IMR-90 (cell line): ENCODE data around the gene AKAP13. TPM values are rescaled to one million over a fixed set of nuclear protein-coding genes. Genes with fewer than 3 reads are reported as not detected.

Source experiments
- ATAC-seq: fragments of 200-7000 bp; cut with Tn5 transposase; 2 replicates; pipeline ENCODE4 v1.9.1; 2020; ENCODE audit warnings: low read depth, mild to moderate bottlenecking, moderate library complexity
- BruUV-seq: library from RNA; stranded (reverse); fragments of 400-500 nt; replicated peaks from 2 replicates; lab custom pipeline; 2021; lab: Mats Ljungman, UMichigan
- CTCF ChIA-PET: fragments of 300-600 bp; formaldehyde crosslinking; extraction: SDS; loops from one replicate; lab custom pipeline; 2021; ENCODE audit warnings: antibody characterized with exemption; lab: Yijun Ruan, JAX
- POLR2A ChIA-PET: fragments of 300-600 bp; sonication (Branson Sonifier 250); formaldehyde crosslinking; loops from one replicate; lab custom pipeline; 2022; ENCODE audit warnings: antibody characterized with exemption; ENCODE audit not compliant: unreplicated experiment; lab: Charles Lee
- DNase-seq: peaks from one replicate; pipeline ENCODE4 v3.0.0; 2013
- H2AFZ ChIP-seq: replicated peaks from 2 replicates; pipeline ENCODE3; 2013; ENCODE audit warnings: low read length, mild to moderate bottlenecking; ENCODE audit not compliant: poor library complexity
- H2AK5ac ChIP-seq: 2 replicates; pipeline ENCODE4 v1.6.1; 2013; ENCODE audit warnings: low read depth, low read length, inconsistent platforms
- H2AK9ac ChIP-seq: replicated peaks from 2 replicates; pipeline ENCODE3; 2013; ENCODE audit warnings: mild to moderate bottlenecking, low read depth, low read length, moderate library complexity; ENCODE audit not compliant: poor library complexity
- H2BK120ac ChIP-seq: 2 replicates; pipeline ENCODE4 v1.6.1; 2013; ENCODE audit warnings: low read depth, low read length, inconsistent platforms
- H2BK15ac ChIP-seq: 3 replicates; pipeline ENCODE4 v1.6.1; 2013; ENCODE audit warnings: low read depth, low read length, inconsistent platforms
- H2BK20ac ChIP-seq: 2 replicates; pipeline ENCODE4 v1.6.1; 2013; ENCODE audit warnings: low read depth, mild to moderate bottlenecking, inconsistent platforms, low read length, moderate library complexity
- H2BK5ac ChIP-seq: 2 replicates; pipeline ENCODE4 v1.6.1; 2013; ENCODE audit warnings: mild to moderate bottlenecking, low read depth, low read length, inconsistent platforms; ENCODE audit not compliant: poor library complexity, severe bottlenecking
- H3K14ac ChIP-seq: replicated peaks from 2 replicates; pipeline ENCODE4 v1.6.1; 2013; ENCODE audit warnings: low read depth, low read length, inconsistent platforms
- H3K18ac ChIP-seq: 2 replicates; pipeline ENCODE4 v1.6.1; 2013; ENCODE audit warnings: low read depth, low read length, control low read depth
- H3K23ac ChIP-seq: 2 replicates; pipeline ENCODE4 v1.6.1; 2013; ENCODE audit warnings: low read depth, low read length, inconsistent platforms
- H3K27ac ChIP-seq: 2 replicates; pipeline ENCODE4 v1.5.1; 2013; ENCODE audit warnings: mild to moderate bottlenecking, control low read depth, low read length; ENCODE audit not compliant: insufficient read depth
- H3K27me3 ChIP-seq: 2 replicates; pipeline ENCODE4 v1.6.1; 2013; ENCODE audit warnings: low read length; ENCODE audit not compliant: control insufficient read depth, insufficient read depth
- H3K36me3 ChIP-seq: 2 replicates; pipeline ENCODE4 v1.6.1; 2013; ENCODE audit warnings: low read length, mixed read lengths; ENCODE audit not compliant: control insufficient read depth, insufficient read depth
- H3K4ac ChIP-seq: 2 replicates; pipeline ENCODE4 v1.6.1; 2013; ENCODE audit warnings: low read depth, low read length, inconsistent platforms
- H3K4me1 ChIP-seq: 2 replicates; pipeline ENCODE4 v1.6.1; 2013; ENCODE audit warnings: low read length, mixed read lengths; ENCODE audit not compliant: control insufficient read depth, insufficient read depth
- H3K4me2 ChIP-seq: 2 replicates; pipeline ENCODE4 v1.6.1; 2013; ENCODE audit warnings: low read depth, mild to moderate bottlenecking, control low read depth, low read length, moderate library complexity
- H3K4me3 ChIP-seq: 2 replicates; pipeline ENCODE4 v1.5.1; 2013; ENCODE audit warnings: low read depth, mild to moderate bottlenecking, control low read depth, low read length, moderate library complexity; ENCODE audit not compliant: insufficient read depth
- H3K56ac ChIP-seq: 2 replicates; pipeline ENCODE4 v1.6.1; 2013; ENCODE audit warnings: low read length, inconsistent platforms; ENCODE audit not compliant: insufficient read depth; ENCODE audit errors: extremely low read depth
- H3K79me1 ChIP-seq, 2 experiments: 2 replicates each; pipeline ENCODE4 v1.6.1; 2013; ENCODE audit warnings: low read length in 2 of 2, inconsistent platforms in 1 of 2, low read depth in 1 of 2
- H3K9ac ChIP-seq: 2 replicates; pipeline ENCODE4 v1.6.1; 2013; ENCODE audit warnings: low read depth, low read length, control low read depth
- H3K9me1 ChIP-seq: 2 replicates; pipeline ENCODE4 v1.6.1; 2013; ENCODE audit warnings: low read length, inconsistent platforms; ENCODE audit not compliant: insufficient read depth
- H3K9me3 ChIP-seq: 2 replicates; pipeline ENCODE4 v1.6.1; 2013; ENCODE audit warnings: low read length; ENCODE audit not compliant: control insufficient read depth, insufficient read depth
- H4K20me1 ChIP-seq: 2 replicates; pipeline ENCODE4 v1.6.1; 2013; ENCODE audit warnings: low read length, inconsistent platforms; ENCODE audit not compliant: insufficient read depth
- H4K5ac ChIP-seq: 2 replicates; pipeline ENCODE4 v1.6.1; 2013; ENCODE audit warnings: mild to moderate bottlenecking, low read depth, low read length, control low read depth
- H4K8ac ChIP-seq, 2 experiments: 2 replicates each; pipeline ENCODE4 v1.6.1; 2013; ENCODE audit warnings: low read depth in 2 of 2, low read length in 2 of 2, control low read depth in 1 of 2, inconsistent platforms in 1 of 2
- H4K91ac ChIP-seq: 2 replicates; pipeline ENCODE4 v1.6.1; 2013; ENCODE audit warnings: low read depth, low read length, inconsistent platforms; ENCODE audit not compliant: insufficient read depth
- CHD1 ChIP-seq: IDR thresholded peaks from 2 replicates; pipeline ENCODE4 v1.6.1; 2012; ENCODE audit warnings: low read depth, low read length, improper control_type of control experiment
- FOS ChIP-seq: fragments of 150-350 bp; IDR thresholded peaks from 2 replicates; pipeline ENCODE4 v1.6.1; 2016; ENCODE audit warnings: low read depth, low read length
- MAFK ChIP-seq: IDR thresholded peaks from 2 replicates; pipeline ENCODE4 v1.6.1; 2012; ENCODE audit warnings: low read depth, low read length, improper control_type of control experiment
- MXI1 ChIP-seq: IDR thresholded peaks from 2 replicates; pipeline ENCODE4 v1.6.1; 2012; ENCODE audit warnings: low read depth, mild to moderate bottlenecking, low read length, moderate library complexity, borderline replicate concordance
- RCOR1 ChIP-seq: IDR thresholded peaks from 2 replicates; pipeline ENCODE4 v1.6.1; 2012; ENCODE audit warnings: mild to moderate bottlenecking, low read length, improper control_type of control experiment; ENCODE audit not compliant: insufficient replicate concordance
- RFX5 ChIP-seq: IDR thresholded peaks from 2 replicates; pipeline ENCODE4 v1.8.0; 2012; ENCODE audit warnings: low read depth, mild to moderate bottlenecking, low read length, moderate library complexity
- WGBS, 2 experiments: methylation state at CpG; one replicate each; pipeline versions ENCODE4 v1.1.5 to v1.1.7; 2013; ENCODE audit warnings: missing lambda C conversion rate in 2 of 2; ENCODE audit not compliant: insufficient read length in 1 of 2; ENCODE audit errors: extremely low coverage in 2 of 2; 5-methylcytosine and 5-hydroxymethylcytosine counted together
- dilution Hi-C: fragments of 300-500 bp; cut with HindIII; formaldehyde crosslinking; loops from one replicate; pipeline ENCODE4 v1.14.3; 2018; ENCODE audit warnings: low sequenced_read_pairs; ENCODE audit not compliant: unreplicated experiment
- in situ Hi-C: fragments of 300-500 bp; cut with MboI; formaldehyde crosslinking; loops from 3 replicates; pipeline ENCODE4 v1.14.3; 2019; ENCODE audit warnings: low sequenced_read_pairs, inconsistent platforms, mixed read lengths
- intact Hi-C: fragments of 100-400 bp; cut with micrococcal nuclease; formaldehyde crosslinking; loops from 2 replicates; pipeline ENCODE4 v1.10.0; 2022
- polyA plus RNA-seq, 3 experiments: library from polyadenylated mRNA; depleted of rRNA; stranded (reverse); fragments of >200 nt; gene quantifications; 2 replicates each; pipeline ENCODE4 v1.2.3, GENCODE V29; 2012; ENCODE audit warnings: low replicate concordance in 1 of 3
- total RNA-seq: library from RNA; depleted of rRNA; stranded (reverse); fragments of >200 nt; gene quantifications from 2 replicates; pipeline ENCODE4 v1.2.3, GENCODE V29; 2012

Gene AKAP13
- total and polyA plus RNA-seq, 2 of the 4 experiments (the other 2 are of a cell fraction), result 10.4 to 46.4 TPM

- no peak for ATAC-seq
- no peak overlapping the region for H3K27ac ChIP-seq
- H3K9ac ChIP-seq, result no peak overlapping the region
- no peak overlapping the region for H3K4me2 ChIP-seq
- H3K56ac ChIP-seq, result no peak overlapping the region
- H2BK20ac ChIP-seq, result no peak overlapping the region
- no peak overlapping the region for H4K5ac ChIP-seq
- ChIA-PET POLR2A (no interaction called here), CTCF (interaction anchor here (1.9 kb wide), 1 partner anchor 9 kb away, joined by 10 read pairs; no protein-coding TSS in a partner anchor)
- intact Hi-C loops (no loop called here), dilution Hi-C loops (no loop called here), in situ Hi-C loops (loop anchor here (5.0 kb wide), 1 partner anchor 203 kb away; no protein-coding TSS in a partner anchor)
- no peak for TF ChIP-seq MAFK
- TF ChIP-seq RFX5, result no peak
- TF ChIP-seq CHD1, result no peak
- no peak for TF ChIP-seq RCOR1
- TF ChIP-seq MXI1, result no peak
- no peak for TF ChIP-seq FOS
- H3K36me3 ChIP-seq, result no peaks in the 10 kb centered on the region
- H3K4ac ChIP-seq, result no peak overlapping the region
- no peak for DNase-seq
- H2AFZ ChIP-seq, result no peak overlapping the region
- no CpG with 5 or more reads among the region's 2 CpGs for WGBS, 2 experiments
- H2AK5ac ChIP-seq, result no peak overlapping the region
- H3K9me3 ChIP-seq, result no peaks in the 10 kb centered on the region
- peaks cover 8% of the 10 kb centered on the region for H3K4me1 ChIP-seq
- peaks cover 36 to 82% of the 10 kb centered on the region in 2 experiments for H3K79me1 ChIP-seq
- no peak overlapping the region for H4K91ac ChIP-seq
- no peak overlapping the region for H3K4me3 ChIP-seq
- H3K18ac ChIP-seq, result no peak overlapping the region
- peaks cover 18% of the 10 kb centered on the region for H3K9me1 ChIP-seq
- H4K20me1 ChIP-seq, result peaks cover 20% of the 10 kb centered on the region
- no peak overlapping the region for H2BK120ac ChIP-seq
- no peak overlapping the region for H4K8ac ChIP-seq
- H3K27me3 ChIP-seq, result no peaks in the 10 kb centered on the region
- H2BK15ac ChIP-seq, result no peak overlapping the region
- H3K23ac ChIP-seq, result no peak overlapping the region
- no peak overlapping the region for H3K14ac ChIP-seq
- no TSS peak for BruUV-seq
- no peak overlapping the region for H2BK5ac ChIP-seq
- H2AK9ac ChIP-seq, result no peak overlapping the region
Measured at GRCh38 chr15:85495544-85495943, 115.1 kb downstream of the AKAP13 start.
